HG02885 (cell line): Measurements from ENCODE around the gene KLF16.

Experiments
- ATAC-seq: cut with Tn5 transposase; IDR thresholded peaks from one replicate; pipeline ENCODE4 v1.9.1; 2021; ENCODE audit warnings: mild to moderate bottlenecking; ENCODE audit not compliant: unreplicated experiment, poor library complexity

KLF16 gene

GRCh38 chr19:1871630-1872029, 8.3 kb upstream of the KLF16 start:
- ATAC-seq, result no peak

GRCh38 chr19:1871140-1871597, 7.8 kb upstream of the KLF16 start:
- ATAC-seq, result no peak

GRCh38 chr19:1868971-1869370, 5.6 kb upstream of the KLF16 start:
- ATAC-seq, result no peak

GRCh38 chr19:1867349-1867724, 4.0 kb upstream of the KLF16 start:
- ATAC-seq, result no peak

- no peak for ATAC-seq
These were observed 3.4 kb upstream of the KLF16 start for GRCh38 chr19:1866693-1867348.

GRCh38 chr19:1865172-1866010, 2.0 kb upstream of the KLF16 start:
- no peak for ATAC-seq

GRCh38 chr19:1864480-1865171, 1.2 kb upstream of the KLF16 start:
- ATAC-seq, result peak; percentile 30

GRCh38 chr19:1863638-1864479, 480 bp upstream of the KLF16 start:
- ATAC-seq, result peak; percentile 62

- peak; percentile 26 for ATAC-seq
These were observed 703 bp downstream of the KLF16 start for GRCh38 chr19:1862424-1863327.

- no peak for ATAC-seq
These were observed 1.3 kb downstream of the KLF16 start for GRCh38 chr19:1862068-1862423.

GRCh38 chr19:1861599-1862031, 1.8 kb downstream of the KLF16 start:
- no peak for ATAC-seq

GRCh38 chr19:1860821-1861598, 2.4 kb downstream of the KLF16 start:
- no peak for ATAC-seq

- ATAC-seq, result no peak
These were observed 3.2 kb downstream of the KLF16 start for GRCh38 chr19:1860042-1860775.

GRCh38 chr19:1859331-1859781, 4.0 kb downstream of the KLF16 start:
- ATAC-seq, result no peak

- no peak for ATAC-seq
These were observed 4.8 kb downstream of the KLF16 start for GRCh38 chr19:1858412-1859081.

GRCh38 chr19:1857648-1858326, 5.6 kb downstream of the KLF16 start:
- ATAC-seq, result no peak
